IPS-NIHi7 (cell line): ENCODE data around the gene SPEM2.
A peak's percentile ranks its signal among the peaks of the same experiment; 100 is the strongest.

ENCODE experiments used
- DNase-seq: peaks from one replicate; pipeline ENCODE4 v3.0.0; 2012; ENCODE audit warnings: mixed read lengths; ENCODE audit errors: extremely low spot score

Gene SPEM2

GRCh38 chr17:7403977-7404736, 21.3 kb upstream of the SPEM2 start, which contains the start of gene TMEM256:
TMEM256 (minus strand) TSS chr17:7404097; CDS start chr17:7404084, 13 bp downstream.
- DNase-seq: peak; percentile 90

DNA sequence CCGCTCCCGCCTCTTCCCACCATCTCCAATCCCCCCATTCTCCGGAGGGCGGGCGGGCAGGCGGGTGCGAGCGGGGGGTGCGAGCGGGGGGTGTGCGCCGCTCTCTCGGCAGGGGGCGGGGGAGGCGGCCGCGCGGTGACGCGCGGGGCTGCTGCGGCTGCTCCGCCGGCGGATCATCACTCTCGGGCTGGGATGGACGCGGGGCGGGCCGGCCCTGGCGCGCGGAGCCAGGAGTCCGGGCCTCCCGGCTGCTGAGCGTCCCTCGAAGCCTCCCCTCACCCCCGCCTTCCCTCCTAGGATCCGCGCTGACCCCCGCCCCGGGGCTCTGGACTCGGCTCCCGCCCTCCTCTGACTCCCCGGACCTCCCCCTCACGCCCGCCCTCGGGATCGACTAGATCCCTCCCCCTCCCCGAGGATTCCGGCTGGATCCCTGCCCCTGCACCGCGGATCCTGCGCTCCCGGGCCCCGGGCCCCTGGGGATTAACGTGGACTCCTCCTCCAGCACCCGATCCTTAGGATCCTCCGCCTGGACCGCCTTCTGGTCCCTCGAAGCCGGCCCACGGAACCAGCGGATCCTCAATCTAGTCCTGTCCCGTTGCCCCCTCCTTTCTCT, 20.6 kb upstream of the SPEM2 start:
- no peak for DNase-seq

- no peak for DNase-seq
Measured at GRCh38 chr17:7405350-7406234, 19.8 kb upstream of the SPEM2 start.

GRCh38 chr17:7406235-7406825, 19.1 kb upstream of the SPEM2 start:
- DNase-seq: no peak

DNA sequence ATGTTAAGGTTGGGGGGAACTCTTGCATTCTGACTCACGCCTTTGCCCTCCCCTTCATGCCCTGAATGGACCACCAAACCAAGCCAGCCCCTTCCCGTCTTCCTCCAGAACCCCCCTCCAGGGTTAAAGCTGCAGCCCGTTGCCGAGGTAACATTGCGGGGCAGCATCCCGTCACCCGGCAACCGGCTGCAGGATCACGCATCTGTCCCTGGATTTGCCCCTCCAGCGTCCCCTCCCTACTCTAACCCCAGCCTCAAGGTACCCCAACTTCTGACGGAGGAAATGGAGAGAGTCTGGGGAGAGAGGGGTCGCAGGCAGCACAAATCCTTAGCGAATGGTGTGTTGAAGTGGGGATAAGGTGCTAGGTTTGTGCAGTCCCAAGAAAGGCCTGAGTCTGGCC, 18.3 kb upstream of the SPEM2 start:
- no peak for DNase-seq

DNA sequence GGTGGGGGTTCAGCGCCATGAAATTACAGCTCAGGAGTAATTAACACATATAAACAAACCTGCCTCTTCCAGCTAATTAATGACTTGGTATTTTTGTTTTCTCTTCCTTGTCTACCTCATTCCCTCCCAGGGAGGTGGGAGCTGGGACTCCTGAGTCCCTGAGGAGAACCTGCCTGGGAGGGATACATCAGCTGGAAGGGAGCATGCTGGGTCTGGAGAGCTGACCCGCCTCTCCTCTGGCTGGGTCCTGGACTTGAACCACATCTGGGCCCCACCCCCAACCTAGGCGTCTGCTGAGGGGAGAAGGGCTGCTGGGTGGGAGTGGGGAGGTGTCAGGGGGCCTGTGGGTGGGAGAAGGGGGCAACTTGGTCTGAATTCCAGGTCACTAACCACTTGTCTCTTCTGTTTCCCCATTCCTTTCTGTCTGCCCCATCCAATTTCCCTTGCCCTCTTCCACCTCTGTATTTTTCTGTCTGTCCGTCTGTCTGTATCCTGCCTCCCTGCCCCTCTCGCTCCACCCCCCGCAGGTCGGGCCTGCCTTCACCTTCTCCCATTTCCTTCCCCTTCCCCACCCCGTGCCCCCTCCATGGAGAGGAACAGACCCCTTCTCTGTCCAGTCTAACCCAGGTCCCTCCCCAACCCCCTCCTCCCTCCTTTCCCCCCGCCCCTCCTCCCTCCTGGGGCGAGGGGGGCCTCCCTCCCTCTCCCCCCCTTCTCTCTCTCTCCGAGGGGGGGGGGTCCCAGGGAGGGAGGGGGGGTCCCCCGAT, 17.7 kb upstream of the SPEM2 start, which contains the start of gene NLGN2:
NLGN2 (plus strand) TSS at position 361 of the 767 bp plus-strand sequence. CDS start 411 bp downstream, outside the sequence.
- no peak for DNase-seq

- DNase-seq: no peak
Measured at GRCh38 chr17:7408252-7408727, 17.1 kb upstream of the SPEM2 start.

DNA sequence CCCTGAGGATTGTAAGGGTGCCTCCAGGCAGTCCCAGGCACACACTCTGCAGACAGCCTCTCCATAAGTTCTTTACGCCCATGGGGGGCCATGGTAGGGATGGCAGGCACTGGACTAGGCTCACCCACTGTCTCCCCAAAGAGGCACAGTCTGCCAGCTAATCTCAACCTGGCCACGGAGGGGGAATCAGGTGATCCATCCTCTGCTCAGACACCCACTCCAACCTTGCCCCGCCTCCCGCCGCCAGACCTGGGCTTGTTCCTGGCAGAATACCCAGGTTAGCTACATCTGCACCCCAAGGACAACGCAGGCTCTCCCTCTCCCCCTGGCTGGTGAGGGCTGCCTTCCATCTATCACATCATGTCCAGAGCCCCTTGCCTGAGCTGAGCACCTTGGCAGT, 16.6 kb upstream of the SPEM2 start:
- no peak for DNase-seq

DNA sequence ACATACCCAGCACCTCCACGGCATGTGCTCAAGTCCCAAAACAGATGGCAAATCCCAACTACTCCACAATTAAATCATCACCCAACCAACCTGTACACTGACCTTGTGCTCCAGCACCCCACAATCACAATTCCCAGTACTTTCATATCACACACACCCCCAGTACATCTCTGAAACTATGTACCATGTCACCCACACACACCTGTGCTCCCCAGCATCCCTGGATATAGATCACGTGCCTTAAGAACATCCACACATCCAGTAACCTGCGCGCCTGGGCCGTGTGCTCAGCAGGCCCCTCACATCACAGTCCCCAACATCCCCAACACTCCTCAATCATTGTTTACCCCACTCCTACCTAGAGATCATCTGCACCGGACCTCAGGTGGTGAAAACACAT, 15.7 kb upstream of the SPEM2 start:
- no peak for DNase-seq

- DNase-seq: no peak
Measured at GRCh38 chr17:7410634-7411426, 14.6 kb upstream of the SPEM2 start.

DNA sequence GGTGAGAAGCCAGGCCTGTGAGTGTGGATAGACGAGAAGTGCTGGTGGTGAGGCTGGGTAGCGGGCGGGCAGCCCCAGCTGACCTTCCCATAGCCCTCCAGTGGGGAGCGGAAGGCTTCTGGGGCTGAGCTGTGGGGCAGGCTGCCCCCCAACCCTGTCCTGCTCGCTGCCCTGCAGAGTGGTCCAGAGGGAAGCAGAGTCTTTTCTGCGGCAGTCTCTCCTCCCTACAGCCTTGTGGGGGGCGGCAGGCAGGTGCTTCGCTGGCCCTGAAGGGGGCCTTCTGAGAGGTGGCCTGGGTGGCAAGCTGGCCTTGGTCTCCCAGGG, 14.0 kb upstream of the SPEM2 start:
- DNase-seq: no peak

DNA sequence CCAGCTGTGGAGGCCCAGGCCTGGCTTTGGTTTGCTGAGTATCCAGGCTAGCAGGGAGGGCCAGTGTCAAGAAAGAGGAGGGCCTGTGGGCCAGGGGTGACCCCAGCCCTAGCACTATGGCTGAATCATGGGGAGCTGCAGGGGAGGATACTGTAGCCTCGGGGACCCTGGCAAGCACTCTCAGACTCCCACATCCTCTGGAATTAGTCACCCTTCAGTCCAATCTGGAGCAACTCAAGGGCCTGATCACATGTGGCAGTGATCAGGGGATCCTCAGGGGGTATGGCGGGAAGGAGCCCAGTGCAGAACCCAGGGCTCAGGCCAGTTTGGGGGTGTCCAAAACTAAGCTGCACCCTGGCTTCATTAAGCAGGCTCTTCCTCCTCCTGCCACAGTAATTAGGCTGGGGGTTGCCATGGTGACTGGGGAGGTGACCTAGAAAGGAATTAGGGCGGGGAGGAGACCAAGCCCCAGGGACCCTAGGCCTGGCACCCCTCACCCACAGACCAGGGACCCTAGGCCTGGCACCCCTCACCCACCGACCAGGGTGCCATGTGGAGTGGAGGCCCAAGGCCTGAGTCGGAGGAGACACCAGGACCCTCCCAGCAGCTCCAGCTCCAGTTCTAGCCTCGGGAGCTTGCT, 11.9 kb upstream of the SPEM2 start:
- DNase-seq: no peak

- DNase-seq: no peak
Measured at GRCh38 chr17:7414837-7415236, 10.6 kb upstream of the SPEM2 start.

- DNase-seq: no peak
Measured at GRCh38 chr17:7415784-7416183, 9.6 kb upstream of the SPEM2 start.

- no peak for DNase-seq
Measured at GRCh38 chr17:7416323-7416722, 9.1 kb upstream of the SPEM2 start.

- DNase-seq: no peak
Measured at GRCh38 chr17:7417056-7417655, 8.3 kb upstream of the SPEM2 start.

GRCh38 chr17:7418472-7419152, 6.8 kb upstream of the SPEM2 start:
- no peak for DNase-seq

DNA sequence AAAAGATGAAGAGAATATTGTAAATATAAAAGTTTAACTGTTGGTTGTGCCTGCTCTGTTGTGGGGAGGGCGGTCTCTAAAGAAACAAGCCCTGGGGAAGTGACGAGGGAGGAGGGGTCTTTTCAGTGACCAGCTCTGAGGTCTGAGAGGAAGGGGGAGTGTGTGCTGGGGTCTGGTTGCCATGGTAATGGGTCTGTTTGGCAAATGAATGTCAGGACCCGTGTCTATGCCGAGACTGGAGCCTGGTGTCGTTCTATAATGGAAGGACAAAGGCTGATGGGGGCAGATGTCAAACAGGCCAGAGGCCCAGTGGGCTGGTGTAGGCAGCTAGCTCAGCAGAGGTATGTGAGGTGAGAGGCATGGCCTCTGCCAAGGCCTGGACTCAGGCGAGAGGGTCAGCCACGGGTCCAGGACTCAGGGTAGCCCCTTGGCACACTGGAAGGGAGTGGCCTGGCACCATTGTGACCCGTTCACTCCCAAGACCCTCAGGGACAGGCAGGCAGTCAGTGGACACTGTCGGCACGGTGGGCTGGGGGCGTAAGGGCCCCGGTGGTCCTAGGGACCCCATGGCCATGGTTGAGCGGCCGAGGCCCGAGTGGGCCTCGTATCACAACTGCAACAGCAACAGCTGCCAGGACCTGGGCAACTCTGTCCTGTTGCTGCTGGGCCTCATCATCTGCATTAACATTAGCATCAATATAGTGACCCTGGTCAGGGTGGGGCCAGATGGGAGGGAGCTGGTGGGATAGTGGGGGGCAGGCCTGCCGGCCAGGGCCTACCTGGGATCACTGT, 5.4 kb upstream of the SPEM2 start, which contains the start of gene SPEM1:
SPEM1 (plus strand) TSS at position 506 of the 792 bp plus-strand sequence; CDS start at position 567, 61 bp downstream.
- DNase-seq: no peak
